HG02852 (cell line): ENCODE results near the gene MT1G.
"Not testable (repeated sequence)": the region's sequence is repeated elsewhere in the genome, so short reads cannot be mapped to it uniquely, and the experiment has no call there.

Source experiments
- ATAC-seq: cut with Tn5 transposase; IDR thresholded peaks from one replicate; pipeline ENCODE4 v1.9.1; 2021; ENCODE audit warnings: mild to moderate bottlenecking, moderate library complexity; ENCODE audit not compliant: unreplicated experiment

Gene MT1G

GRCh38 chr16:56637814-56638750, 29.8 kb downstream of the MT1G start, which contains the start of gene MT1A:
TSS of gene MT1A (plus strand) at chr16:56638666. CDS start at chr16:56638739, 73 bp downstream.
- no peak for ATAC-seq

GRCh38 chr16:56636616-56637413, 31.1 kb downstream of the MT1G start:
- ATAC-seq: no peak

GRCh38 chr16:56635441-56635967, 32.4 kb downstream of the MT1G start:
- no peak for ATAC-seq

- no peak for ATAC-seq
Observed at GRCh38 chr16:56634715-56635440, 33.0 kb downstream of the MT1G start.

- no peak for ATAC-seq
Observed at GRCh38 chr16:56633535-56633934, 34.3 kb downstream of the MT1G start.

- no peak for ATAC-seq
Observed at GRCh38 chr16:56632848-56633365, 35.0 kb downstream of the MT1G start.

GRCh38 chr16:56632156-56632847, 35.6 kb downstream of the MT1G start, which contains the start of gene MT1M:
TSS of gene MT1M (plus strand) at chr16:56632659. CDS start at chr16:56632732, 73 bp downstream.
- no peak for ATAC-seq

- ATAC-seq: no peak
Observed at GRCh38 chr16:56631832-56632155, 36.1 kb downstream of the MT1G start.

GRCh38 chr16:56631197-56631596, 36.7 kb downstream of the MT1G start:
- ATAC-seq: no peak

GRCh38 chr16:56630134-56630533, 37.7 kb downstream of the MT1G start:
- ATAC-seq: peak; percentile 78

GRCh38 chr16:56629531-56629930, 38.3 kb downstream of the MT1G start:
- ATAC-seq: no peak

GRCh38 chr16:56628486-56629350, 39.1 kb downstream of the MT1G start:
- no peak for ATAC-seq

GRCh38 chr16:56626685-56627084, 41.2 kb downstream of the MT1G start:
- ATAC-seq: no peak

GRCh38 chr16:56625943-56626654, 41.8 kb downstream of the MT1G start:
- no peak for ATAC-seq

- ATAC-seq: peak; percentile 46
Observed at GRCh38 chr16:56625140-56625942, 42.5 kb downstream of the MT1G start, which contains the start of gene MT1E. TSS of gene MT1E (plus strand) at chr16:56625781. CDS start at chr16:56625852, 71 bp downstream.

- no peak for ATAC-seq
Observed at GRCh38 chr16:56623637-56624036, 44.2 kb downstream of the MT1G start.

- ATAC-seq: not testable (repeated sequence)
Observed at GRCh38 chr16:56623184-56623583, 44.7 kb downstream of the MT1G start.
